Measurements from ENCODE around the gene PPM1H.
"Not testable (repeated sequence)": the region's sequence is repeated elsewhere in the genome, so short reads cannot be mapped to it uniquely, and the experiment has no call there.

Gene PPM1H

DNA sequence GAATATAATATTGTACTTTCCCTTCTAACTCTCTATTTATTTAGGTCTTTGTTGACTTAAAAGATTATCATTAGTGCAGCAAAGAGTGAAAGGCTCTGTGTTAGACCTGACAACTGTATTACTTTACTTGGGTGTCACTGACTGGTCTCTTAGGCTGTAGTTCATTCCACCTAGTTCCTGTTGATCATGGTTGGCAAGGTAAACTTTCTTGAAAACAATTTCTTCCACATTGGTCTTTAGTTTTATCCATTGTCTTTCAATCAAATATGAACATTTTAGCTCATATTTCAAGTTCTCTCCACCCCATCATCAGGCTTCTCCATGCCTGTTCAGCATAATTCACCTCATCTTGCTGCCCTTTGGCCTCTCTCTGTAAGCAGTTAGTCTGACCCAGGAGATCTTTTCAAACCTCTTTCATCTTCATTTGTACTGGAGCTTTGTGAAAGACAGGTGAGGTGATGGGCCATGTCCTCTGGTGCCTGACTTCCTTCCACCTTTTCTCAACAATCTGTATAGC is 32.1 kb upstream of the PPM1H start:
- Histone ChIP-seq H3K4me3 (ENCODE audit: low read depth in 1 of 5, low read length in 5 of 5) (no peak overlapping the region), H3K27me3 (ENCODE audit: control insufficient read depth in 5 of 5, insufficient read depth in 4 of 5, low read length in 5 of 5) (no peaks in the 10 kb centered on the region), H3K4me1 (ENCODE audit: control insufficient read depth in 5 of 5, insufficient read depth in 5 of 5, low read length in 5 of 5) (no peaks in the 10 kb centered on the region), H3K9me3 (ENCODE audit: control insufficient read depth in 5 of 5, low read length in 5 of 5) (no peaks in the 10 kb centered on the region), H3K27ac (ENCODE audit: low read depth, low read length) (no peak overlapping the region), H3K9ac (ENCODE audit: low read length in 5 of 5) (no peak overlapping the region), H3K36me3 (ENCODE audit: control insufficient read depth in 5 of 5, insufficient read depth in 5 of 5, low read length in 5 of 5) (no peaks in the 10 kb centered on the region)

DNA sequence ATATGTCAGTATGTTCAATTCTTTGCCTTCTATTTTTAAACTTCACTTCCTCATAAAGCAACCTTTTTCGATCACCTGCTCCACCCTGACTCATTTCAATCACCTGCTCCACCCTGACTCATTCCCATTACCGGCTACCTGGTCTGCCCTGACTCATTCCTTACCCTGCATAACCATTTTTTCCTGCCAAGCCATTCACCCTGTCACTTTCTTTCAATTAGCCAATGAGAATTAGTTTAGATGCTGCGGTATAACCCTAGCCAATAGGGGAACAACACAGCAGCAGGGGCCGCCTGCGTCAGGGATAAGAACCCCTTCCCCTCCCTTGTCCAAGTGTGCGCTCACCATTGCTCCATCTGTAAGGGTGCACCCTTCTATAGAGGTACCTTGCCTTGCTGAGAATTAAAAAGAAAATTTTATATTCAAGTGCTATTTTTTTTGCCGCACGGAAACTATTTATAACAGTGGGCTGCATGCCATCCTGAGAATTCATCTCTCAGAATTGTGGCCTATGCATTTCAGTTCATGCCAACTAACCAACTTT is 31.6 kb upstream of the PPM1H start:
- H3K27ac ChIP-seq (ENCODE audit: low read depth, low read length); H3K27me3 ChIP-seq (ENCODE audit: control insufficient read depth in 5 of 5, insufficient read depth in 4 of 5, low read length in 5 of 5); H3K9me3 ChIP-seq (ENCODE audit: control insufficient read depth in 5 of 5, low read length in 5 of 5); H3K9ac ChIP-seq (ENCODE audit: low read length in 5 of 5); H3K4me1 ChIP-seq (ENCODE audit: control insufficient read depth in 5 of 5, insufficient read depth in 5 of 5, low read length in 5 of 5); H3K36me3 ChIP-seq (ENCODE audit: control insufficient read depth in 5 of 5, insufficient read depth in 5 of 5, low read length in 5 of 5); H3K4me3 ChIP-seq (ENCODE audit: low read depth in 1 of 5, low read length in 5 of 5): not testable (repeated sequence)

GRCh38 chr12:62965700-62966099 is 30.8 kb upstream of the PPM1H start:
- H3K9me3 ChIP-seq (ENCODE audit: control insufficient read depth in 5 of 5, low read length in 5 of 5); H3K27ac ChIP-seq (ENCODE audit: low read depth, low read length); H3K27me3 ChIP-seq (ENCODE audit: control insufficient read depth in 5 of 5, insufficient read depth in 4 of 5, low read length in 5 of 5); H3K9ac ChIP-seq (ENCODE audit: low read length in 5 of 5); H3K36me3 ChIP-seq (ENCODE audit: control insufficient read depth in 5 of 5, insufficient read depth in 5 of 5, low read length in 5 of 5); H3K4me3 ChIP-seq (ENCODE audit: low read depth in 1 of 5, low read length in 5 of 5); H3K4me1 ChIP-seq (ENCODE audit: control insufficient read depth in 5 of 5, insufficient read depth in 5 of 5, low read length in 5 of 5): not testable (repeated sequence)

DNA sequence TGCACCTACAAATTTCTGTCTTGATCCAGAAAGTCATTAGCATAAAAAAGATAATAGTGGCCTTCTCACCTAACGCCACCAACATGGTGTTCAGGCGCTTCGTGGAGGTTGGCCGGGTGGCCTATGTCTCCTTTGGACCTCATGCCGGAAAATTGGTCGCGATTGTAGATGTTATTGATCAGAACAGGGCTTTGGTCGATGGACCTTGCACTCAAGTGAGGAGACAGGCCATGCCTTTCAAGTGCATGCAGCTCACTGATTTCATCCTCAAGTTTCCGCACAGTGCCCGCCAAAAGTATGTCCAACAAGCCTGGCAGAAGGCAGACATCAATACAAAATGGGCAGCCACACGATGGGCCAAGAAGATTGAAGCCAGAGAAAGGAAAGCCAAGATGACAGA is 30.3 kb upstream of the PPM1H start:
- not testable (repeated sequence) for H3K36me3 ChIP-seq (ENCODE audit: control insufficient read depth in 5 of 5, insufficient read depth in 5 of 5, low read length in 5 of 5); H3K9me3 ChIP-seq (ENCODE audit: control insufficient read depth in 5 of 5, low read length in 5 of 5); H3K4me3 ChIP-seq (ENCODE audit: low read depth in 1 of 5, low read length in 5 of 5); H3K4me1 ChIP-seq (ENCODE audit: control insufficient read depth in 5 of 5, insufficient read depth in 5 of 5, low read length in 5 of 5); H3K27me3 ChIP-seq (ENCODE audit: control insufficient read depth in 5 of 5, insufficient read depth in 4 of 5, low read length in 5 of 5); H3K9ac ChIP-seq (ENCODE audit: low read length in 5 of 5); H3K27ac ChIP-seq (ENCODE audit: low read depth, low read length)

DNA sequence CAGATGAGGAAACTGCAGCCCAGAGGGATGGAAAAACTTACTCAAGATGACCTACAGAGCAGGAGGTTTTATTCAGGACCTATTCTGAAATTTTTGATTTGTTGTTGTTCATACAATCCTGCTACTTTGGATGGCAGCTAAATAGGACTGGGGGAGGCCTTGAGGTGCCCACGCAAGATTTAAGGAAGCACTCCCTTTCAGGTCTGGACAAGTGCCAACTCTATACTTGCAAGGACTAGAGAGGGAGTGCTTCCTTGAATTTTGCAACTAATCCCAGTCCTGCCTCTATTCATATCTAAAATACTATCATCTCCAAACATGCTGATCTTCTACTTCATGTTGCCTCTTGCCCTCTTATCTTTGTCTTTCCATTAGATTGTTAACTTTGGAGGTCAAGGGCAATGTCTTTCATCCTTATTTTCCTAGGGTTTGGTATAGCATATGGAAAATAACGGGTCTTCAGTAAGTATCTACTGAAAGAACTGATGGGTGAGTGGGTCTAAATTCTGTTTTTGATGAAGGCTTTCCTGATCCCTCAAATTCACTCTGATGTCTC is 28.6 kb upstream of the PPM1H start:
- no peaks in the 10 kb centered on the region for H3K4me1 ChIP-seq (ENCODE audit: control insufficient read depth in 5 of 5, insufficient read depth in 5 of 5, low read length in 5 of 5)
- H3K9ac ChIP-seq (ENCODE audit: low read length in 5 of 5): no peak overlapping the region
- H3K27me3 ChIP-seq (ENCODE audit: control insufficient read depth in 5 of 5, insufficient read depth in 4 of 5, low read length in 5 of 5): no peaks in the 10 kb centered on the region
- no peaks in the 10 kb centered on the region for H3K36me3 ChIP-seq (ENCODE audit: control insufficient read depth in 5 of 5, insufficient read depth in 5 of 5, low read length in 5 of 5)
- no peak overlapping the region for H3K4me3 ChIP-seq (ENCODE audit: low read depth in 1 of 5, low read length in 5 of 5)
- H3K9me3 ChIP-seq (ENCODE audit: control insufficient read depth in 5 of 5, low read length in 5 of 5): no peaks in the 10 kb centered on the region
- no peak overlapping the region for H3K27ac ChIP-seq (ENCODE audit: low read depth, low read length)

DNA sequence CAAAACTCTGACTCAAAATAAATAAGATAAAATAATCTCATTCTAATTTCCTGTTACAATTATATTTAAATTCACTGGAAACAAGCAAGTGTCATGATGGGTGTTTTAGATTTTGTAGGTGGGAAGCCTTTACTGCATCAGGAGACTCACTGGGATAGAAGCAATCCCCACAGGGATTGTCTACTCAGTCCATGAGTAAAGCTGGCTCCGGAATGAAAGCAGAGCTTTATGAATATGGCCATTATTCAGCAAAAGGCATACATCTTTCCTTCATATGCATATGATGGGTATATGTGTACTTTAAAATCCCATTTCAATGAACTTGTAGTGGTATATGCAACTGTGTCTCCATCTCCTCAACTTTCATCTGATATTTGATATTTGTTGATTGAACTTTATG is 25.4 kb upstream of the PPM1H start:
- Histone ChIP-seq H3K4me3 (ENCODE audit: low read depth in 1 of 5, low read length in 5 of 5) (no peak overlapping the region), H3K27me3 (ENCODE audit: control insufficient read depth in 5 of 5, insufficient read depth in 4 of 5, low read length in 5 of 5) (no peaks in the 10 kb centered on the region), H3K4me1 (ENCODE audit: control insufficient read depth in 5 of 5, insufficient read depth in 5 of 5, low read length in 5 of 5) (no peaks in the 10 kb centered on the region), H3K36me3 (ENCODE audit: control insufficient read depth in 5 of 5, insufficient read depth in 5 of 5, low read length in 5 of 5) (no peaks in the 10 kb centered on the region), H3K9me3 (ENCODE audit: control insufficient read depth in 5 of 5, low read length in 5 of 5) (no peaks in the 10 kb centered on the region), H3K9ac (ENCODE audit: low read length in 5 of 5) (no peak overlapping the region), H3K27ac (ENCODE audit: low read depth, low read length) (no peak overlapping the region)

DNA sequence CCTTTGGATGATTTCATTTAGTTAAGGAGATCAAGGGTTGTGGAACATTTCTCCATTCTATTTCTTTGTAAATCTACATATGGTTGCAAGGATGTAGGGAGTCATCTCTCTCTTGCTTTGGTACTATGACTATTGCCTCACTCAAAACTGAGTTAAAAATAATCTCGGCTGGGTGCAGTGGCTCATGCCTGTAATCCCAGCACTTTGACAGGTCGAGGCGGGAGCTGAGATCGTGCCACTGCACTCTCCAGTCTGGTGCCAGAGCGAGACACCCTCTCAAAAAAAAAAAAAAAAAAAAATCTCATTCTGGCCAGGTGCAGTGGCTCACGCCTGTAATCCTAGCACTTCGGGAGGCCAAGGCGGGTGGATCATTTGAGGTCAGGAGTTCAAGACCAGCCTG is 24.8 kb upstream of the PPM1H start:
- Histone ChIP-seq H3K27ac (ENCODE audit: low read depth, low read length) (no peak overlapping the region), H3K9ac (ENCODE audit: low read length in 5 of 5) (no peak overlapping the region), H3K36me3 (ENCODE audit: control insufficient read depth in 5 of 5, insufficient read depth in 5 of 5, low read length in 5 of 5) (no peaks in the 10 kb centered on the region), H3K9me3 (ENCODE audit: control insufficient read depth in 5 of 5, low read length in 5 of 5) (no peaks in the 10 kb centered on the region), H3K4me1 (ENCODE audit: control insufficient read depth in 5 of 5, insufficient read depth in 5 of 5, low read length in 5 of 5) (no peaks in the 10 kb centered on the region), H3K27me3 (ENCODE audit: control insufficient read depth in 5 of 5, insufficient read depth in 4 of 5, low read length in 5 of 5) (no peaks in the 10 kb centered on the region), H3K4me3 (ENCODE audit: low read depth in 1 of 5, low read length in 5 of 5) (no peak overlapping the region)

DNA sequence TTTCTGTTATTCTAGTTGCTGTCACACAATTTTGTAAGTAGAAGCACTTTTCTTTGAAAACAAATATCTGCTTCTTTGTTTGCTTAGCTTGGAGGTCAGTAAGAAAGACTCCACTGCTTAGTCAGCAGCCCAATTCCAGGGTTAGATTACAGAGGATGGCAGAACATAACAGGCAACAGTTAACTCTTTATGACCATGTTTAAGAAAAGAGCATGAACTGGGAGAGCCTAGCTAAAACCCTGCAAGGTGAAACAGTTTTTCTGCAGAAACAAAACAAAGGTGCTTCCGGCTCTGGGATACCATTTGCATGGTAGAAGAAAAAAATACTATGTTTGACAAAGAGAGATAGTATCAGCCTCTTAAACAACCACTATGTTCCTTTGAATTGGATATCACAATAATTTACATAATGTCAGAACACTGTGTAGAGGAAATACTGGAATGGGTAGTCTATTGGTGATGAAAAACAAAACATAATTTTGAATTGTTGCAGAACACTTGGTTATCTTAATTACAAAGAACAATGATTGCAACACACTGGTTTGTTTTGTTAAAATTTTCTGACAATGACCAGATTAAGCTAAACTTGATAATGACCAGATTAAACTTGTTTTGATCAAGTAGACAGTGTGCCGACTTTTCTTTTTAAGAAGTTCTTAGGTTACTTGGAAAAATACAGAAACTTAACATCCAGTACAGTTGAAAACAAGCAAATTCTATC is 22.4 kb upstream of the PPM1H start:
- no peaks in the 10 kb centered on the region for H3K36me3 ChIP-seq (ENCODE audit: control insufficient read depth in 5 of 5, insufficient read depth in 5 of 5, low read length in 5 of 5)

DNA sequence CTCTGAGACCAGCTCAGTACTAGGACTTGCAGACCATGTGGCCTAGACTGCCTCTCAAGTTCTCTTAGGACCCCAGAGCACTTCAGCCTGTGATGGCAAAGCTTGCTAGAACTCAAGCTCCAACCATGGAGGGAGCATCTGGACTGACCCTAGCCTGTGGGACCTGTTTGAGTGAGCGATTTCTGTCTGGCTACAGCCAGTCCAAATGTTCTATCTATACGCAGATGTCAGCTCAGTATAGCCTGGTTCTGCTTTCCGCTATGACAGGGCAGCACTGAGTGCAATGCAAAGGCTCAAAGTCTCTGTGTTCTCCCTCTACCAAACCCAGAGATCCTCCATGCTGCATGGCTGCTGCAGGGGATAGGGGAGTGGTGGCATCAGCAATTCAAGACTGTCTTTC is 20.7 kb upstream of the PPM1H start:
- Histone ChIP-seq H3K27me3 (ENCODE audit: control insufficient read depth in 5 of 5, insufficient read depth in 4 of 5, low read length in 5 of 5) (no peaks in the 10 kb centered on the region), H3K36me3 (ENCODE audit: control insufficient read depth in 5 of 5, insufficient read depth in 5 of 5, low read length in 5 of 5) (no peaks in the 10 kb centered on the region), H3K27ac (ENCODE audit: low read depth, low read length) (no peak overlapping the region), H3K4me3 (ENCODE audit: low read depth in 1 of 5, low read length in 5 of 5) (no peak overlapping the region), H3K4me1 (ENCODE audit: control insufficient read depth in 5 of 5, insufficient read depth in 5 of 5, low read length in 5 of 5) (no peaks in the 10 kb centered on the region), H3K9ac (ENCODE audit: low read length in 5 of 5) (no peak overlapping the region), H3K9me3 (ENCODE audit: control insufficient read depth in 5 of 5, low read length in 5 of 5) (no peaks in the 10 kb centered on the region)

More for the DNA sequence above, 22.4 kb upstream of the PPM1H start:
- no peak overlapping the region for H3K27ac ChIP-seq (ENCODE audit: low read depth, low read length)
- no peaks in the 10 kb centered on the region for H3K27me3 ChIP-seq (ENCODE audit: control insufficient read depth in 5 of 5, insufficient read depth in 4 of 5, low read length in 5 of 5)
- no peak overlapping the region for H3K9ac ChIP-seq (ENCODE audit: low read length in 5 of 5)
- H3K4me1 ChIP-seq (ENCODE audit: control insufficient read depth in 5 of 5, insufficient read depth in 5 of 5, low read length in 5 of 5): no peaks in the 10 kb centered on the region
- no peak overlapping the region for H3K4me3 ChIP-seq (ENCODE audit: low read depth in 1 of 5, low read length in 5 of 5)
- no peaks in the 10 kb centered on the region for H3K9me3 ChIP-seq (ENCODE audit: control insufficient read depth in 5 of 5, low read length in 5 of 5)

- Histone ChIP-seq H3K27me3 (ENCODE audit: control insufficient read depth in 5 of 5, insufficient read depth in 4 of 5, low read length in 5 of 5) (no peaks in the 10 kb centered on the region), H3K9ac (ENCODE audit: low read length in 5 of 5) (no peak overlapping the region), H3K4me1 (ENCODE audit: control insufficient read depth in 5 of 5, insufficient read depth in 5 of 5, low read length in 5 of 5) (no peaks in the 10 kb centered on the region), H3K36me3 (ENCODE audit: control insufficient read depth in 5 of 5, insufficient read depth in 5 of 5, low read length in 5 of 5) (no peaks in the 10 kb centered on the region), H3K9me3 (ENCODE audit: control insufficient read depth in 5 of 5, low read length in 5 of 5) (no peaks in the 10 kb centered on the region), H3K27ac (ENCODE audit: low read depth, low read length) (no peak overlapping the region), H3K4me3 (ENCODE audit: low read depth in 1 of 5, low read length in 5 of 5) (no peak overlapping the region)
These were observed 15.4 kb upstream of the PPM1H start for GRCh38 chr12:62950317-62950716.

Measured in subcutaneous abdominal adipose tissue (tissue), 5 donors.